Neural cell (in vitro differentiated cells): ENCODE measurements around the gene CBFA2T3.

Source experiments
- EP300 ChIP-seq: fragments of 450-650 bp; conservative IDR thresholded peaks from 2 replicates; pipeline ENCODE4 v1.6.1; 2014; ENCODE audit warnings: antibody characterized with exemption, mild to moderate bottlenecking, moderate library complexity; ENCODE audit not compliant: poor library complexity, severe bottlenecking
- RAD21 ChIP-seq: fragments of 450-650 bp; conservative IDR thresholded peaks from 2 replicates; pipeline ENCODE4 v1.6.1; 2014; ENCODE audit warnings: antibody characterized with exemption, mild to moderate bottlenecking, moderate library complexity
- TF ChIP-seq, protein P1 (sequence below): IDR thresholded peaks from 2 replicates; pipeline ENCODE4 v1.6.1; 2012; ENCODE audit warnings: borderline replicate concordance
- TF ChIP-seq, protein P2 (sequence below): fragments of 450-650 bp; IDR thresholded peaks from 2 replicates; pipeline ENCODE4 v1.5.1; 2014; ENCODE audit warnings: antibody characterized with exemption, mild to moderate bottlenecking, moderate library complexity; ENCODE audit not compliant: poor library complexity, severe bottlenecking

DNA sequence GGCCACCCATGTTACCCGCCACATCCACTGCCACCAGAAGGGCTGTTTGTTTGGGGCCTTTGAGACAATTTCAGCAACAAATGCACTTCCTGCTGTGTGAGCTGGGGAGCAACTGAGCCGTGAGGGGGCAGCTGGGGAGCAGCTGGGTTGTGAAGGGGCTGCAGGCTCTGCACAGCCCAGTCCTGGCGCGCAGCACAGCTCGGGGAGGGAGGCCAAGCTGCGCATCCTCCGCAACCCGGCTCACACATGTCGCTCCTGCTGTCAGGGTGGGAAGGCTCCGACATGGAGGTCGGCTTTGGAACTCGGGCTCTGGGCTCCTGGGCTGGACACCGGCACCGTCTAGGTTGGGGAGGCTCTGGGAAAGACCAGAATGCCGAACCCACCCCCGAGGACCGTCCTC, 53.6 kb downstream of the CBFA2T3 start:
- TF ChIP-seq, protein P1, sequence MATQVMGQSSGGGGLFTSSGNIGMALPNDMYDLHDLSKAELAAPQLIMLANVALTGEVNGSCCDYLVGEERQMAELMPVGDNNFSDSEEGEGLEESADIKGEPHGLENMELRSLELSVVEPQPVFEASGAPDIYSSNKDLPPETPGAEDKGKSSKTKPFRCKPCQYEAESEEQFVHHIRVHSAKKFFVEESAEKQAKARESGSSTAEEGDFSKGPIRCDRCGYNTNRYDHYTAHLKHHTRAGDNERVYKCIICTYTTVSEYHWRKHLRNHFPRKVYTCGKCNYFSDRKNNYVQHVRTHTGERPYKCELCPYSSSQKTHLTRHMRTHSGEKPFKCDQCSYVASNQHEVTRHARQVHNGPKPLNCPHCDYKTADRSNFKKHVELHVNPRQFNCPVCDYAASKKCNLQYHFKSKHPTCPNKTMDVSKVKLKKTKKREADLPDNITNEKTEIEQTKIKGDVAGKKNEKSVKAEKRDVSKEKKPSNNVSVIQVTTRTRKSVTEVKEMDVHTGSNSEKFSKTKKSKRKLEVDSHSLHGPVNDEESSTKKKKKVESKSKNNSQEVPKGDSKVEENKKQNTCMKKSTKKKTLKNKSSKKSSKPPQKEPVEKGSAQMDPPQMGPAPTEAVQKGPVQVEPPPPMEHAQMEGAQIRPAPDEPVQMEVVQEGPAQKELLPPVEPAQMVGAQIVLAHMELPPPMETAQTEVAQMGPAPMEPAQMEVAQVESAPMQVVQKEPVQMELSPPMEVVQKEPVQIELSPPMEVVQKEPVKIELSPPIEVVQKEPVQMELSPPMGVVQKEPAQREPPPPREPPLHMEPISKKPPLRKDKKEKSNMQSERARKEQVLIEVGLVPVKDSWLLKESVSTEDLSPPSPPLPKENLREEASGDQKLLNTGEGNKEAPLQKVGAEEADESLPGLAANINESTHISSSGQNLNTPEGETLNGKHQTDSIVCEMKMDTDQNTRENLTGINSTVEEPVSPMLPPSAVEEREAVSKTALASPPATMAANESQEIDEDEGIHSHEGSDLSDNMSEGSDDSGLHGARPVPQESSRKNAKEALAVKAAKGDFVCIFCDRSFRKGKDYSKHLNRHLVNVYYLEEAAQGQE, result no peak
- TF ChIP-seq, protein P2, sequence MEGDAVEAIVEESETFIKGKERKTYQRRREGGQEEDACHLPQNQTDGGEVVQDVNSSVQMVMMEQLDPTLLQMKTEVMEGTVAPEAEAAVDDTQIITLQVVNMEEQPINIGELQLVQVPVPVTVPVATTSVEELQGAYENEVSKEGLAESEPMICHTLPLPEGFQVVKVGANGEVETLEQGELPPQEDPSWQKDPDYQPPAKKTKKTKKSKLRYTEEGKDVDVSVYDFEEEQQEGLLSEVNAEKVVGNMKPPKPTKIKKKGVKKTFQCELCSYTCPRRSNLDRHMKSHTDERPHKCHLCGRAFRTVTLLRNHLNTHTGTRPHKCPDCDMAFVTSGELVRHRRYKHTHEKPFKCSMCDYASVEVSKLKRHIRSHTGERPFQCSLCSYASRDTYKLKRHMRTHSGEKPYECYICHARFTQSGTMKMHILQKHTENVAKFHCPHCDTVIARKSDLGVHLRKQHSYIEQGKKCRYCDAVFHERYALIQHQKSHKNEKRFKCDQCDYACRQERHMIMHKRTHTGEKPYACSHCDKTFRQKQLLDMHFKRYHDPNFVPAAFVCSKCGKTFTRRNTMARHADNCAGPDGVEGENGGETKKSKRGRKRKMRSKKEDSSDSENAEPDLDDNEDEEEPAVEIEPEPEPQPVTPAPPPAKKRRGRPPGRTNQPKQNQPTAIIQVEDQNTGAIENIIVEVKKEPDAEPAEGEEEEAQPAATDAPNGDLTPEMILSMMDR, result no peak
- TF ChIP-seq EP300 (no peak), RAD21 (no peak)
